Measurements from ENCODE around the gene HAUS3. TPM values are rescaled to one million over a fixed set of nuclear protein-coding genes. Genes with fewer than 3 reads are reported as not detected.

HAUS3 gene
- total RNA-seq, 1 experiment from 2014 or later: 18.0 TPM

DNA sequence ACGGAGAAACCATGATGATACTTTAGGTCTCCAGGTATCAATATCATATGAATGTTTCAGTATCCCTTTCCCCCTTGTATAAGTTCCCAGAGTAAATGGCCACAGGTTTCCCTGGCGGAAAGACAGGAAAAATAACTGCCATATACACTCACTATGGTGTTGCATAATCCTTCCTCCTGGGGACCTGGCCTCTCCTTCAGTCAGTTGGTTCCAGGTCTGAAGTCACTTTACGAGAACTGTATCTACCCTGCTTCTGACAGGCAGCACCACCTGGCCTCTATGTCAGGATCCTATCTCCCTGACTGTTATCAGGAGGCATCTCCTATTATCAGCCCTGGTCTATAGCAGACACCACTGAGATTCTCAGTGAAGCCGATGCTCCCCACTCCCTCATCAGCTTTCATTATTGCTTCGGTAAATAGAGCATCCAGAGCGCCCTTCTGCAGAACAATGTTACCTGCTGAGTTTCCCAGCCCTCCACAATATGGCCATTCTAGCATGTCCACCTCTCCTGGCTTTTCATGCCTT lies 22.6 kb downstream of the HAUS3 start:
- H2BK5ac ChIP-seq (ENCODE audit: insufficient read length, low read length): no peak overlapping the region
- H3K4me2 ChIP-seq (ENCODE audit: insufficient read depth, insufficient read length, low read length): no peak overlapping the region
- H4K5ac ChIP-seq (ENCODE audit: insufficient read length, low read depth, low read length): no peak overlapping the region
- no peak overlapping the region for H2BK20ac ChIP-seq (ENCODE audit: low read depth, low read length, poor library complexity, severe bottlenecking)
- DNase-seq: no peak
- H3T11ph ChIP-seq (ENCODE audit: low read length): no peak overlapping the region
- no peak overlapping the region for H2AFZ ChIP-seq (ENCODE audit: low read length)
- no peak overlapping the region for H2BK15ac ChIP-seq (ENCODE audit: low read depth, low read length)
- H3K79me1 ChIP-seq (ENCODE audit: insufficient read depth, low read depth, low read length, poor library complexity, severe bottlenecking): no peaks in the 10 kb centered on the region
- H4K20me1 ChIP-seq (ENCODE audit: control insufficient read depth, insufficient read depth, insufficient read length): no peaks in the 10 kb centered on the region
- TF ChIP-seq CTCF (conservative IDR thresholded peaks at IDR 0.05): no peak
- Mint-ChIP-seq H3K4me1 (peaks cover 51 to 53% of the 10 kb centered on the region in 2 experiments), H3K9me3 (no peaks in the 10 kb centered on the region), H3K27me3 (ENCODE audit: low read depth) (no peaks in the 10 kb centered on the region; the same call in 1 of the 2 replicates), H3K27ac (no peak overlapping the region), H3K4me3 (no peak overlapping the region), H3K36me3 (ENCODE audit: insufficient read depth in 1 of 3, low read depth in 3 of 3) (peaks cover 0 to 1% (median 0%) of the 10 kb centered on the region in 3 experiments; a peak in 1 of 7 replicates)
- no peak overlapping the region for H3K23ac ChIP-seq (ENCODE audit: insufficient read length, low read depth, low read length)
- H3K56ac ChIP-seq (ENCODE audit: insufficient read length, low read depth, low read length): no peak overlapping the region
- H3K79me2 ChIP-seq (ENCODE audit: insufficient read depth, low read length): no peaks in the 10 kb centered on the region
- H2AK5ac ChIP-seq (ENCODE audit: insufficient read length, low read length): no peak overlapping the region
- H3K23me2 ChIP-seq (ENCODE audit: insufficient read length, low read depth, low read length, poor library complexity, severe bottlenecking): no peaks in the 10 kb centered on the region
- no peak overlapping the region for H4K8ac ChIP-seq (replicated peaks; ENCODE audit: insufficient read length, low read depth, low read length)
- H3K9me3 ChIP-seq (ENCODE audit: control insufficient read depth, low read depth, low read length): no peaks in the 10 kb centered on the region
- H3K14ac ChIP-seq (ENCODE audit: insufficient read depth, low read length): no peak overlapping the region
- H3K27me3 ChIP-seq (ENCODE audit: insufficient read depth, low read length): no peaks in the 10 kb centered on the region
- peaks cover 22% of the 10 kb centered on the region for H3K4me1 ChIP-seq (ENCODE audit: insufficient read depth, low read length)
- H4K91ac ChIP-seq (ENCODE audit: insufficient read length, low read depth, low read length): no peak overlapping the region
- H3K9ac ChIP-seq (ENCODE audit: extremely low read depth, insufficient read length, low read length): no peak overlapping the region
- no peak overlapping the region for H2BK120ac ChIP-seq (ENCODE audit: low read depth, low read length, poor library complexity, severe bottlenecking)
- no peak overlapping the region for H2BK12ac ChIP-seq (ENCODE audit: insufficient read length, low read depth, low read length)
- WGBS (ENCODE audit: extremely low coverage, insufficient read length, low lambda C conversion rate): no CpG with 5 or more reads among the region's 6 CpGs
- no peak overlapping the region for H3K18ac ChIP-seq (ENCODE audit: insufficient read length, low read depth, low read length)
- H3K4ac ChIP-seq (ENCODE audit: low read depth, low read length): no peak overlapping the region
- H3K27ac ChIP-seq (ENCODE audit: insufficient read length, low read depth, low read length): no peak overlapping the region
